ENCODE measurements around the gene ASTN2.

- TF ChIP-seq CTCF (IDR thresholded peaks at IDR 0.05) (no peak), POLR2A (IDR thresholded peaks at IDR 0.05) (no peak)
These were observed 37.8 kb downstream of the ASTN2 start for GRCh38 chr9:117377046-117377445.

Measured in right lobe of liver (tissue), 4 donors.